Hepatocyte (in vitro differentiated cells): ENCODE results near the gene MTPN.

Source experiments
- CTCF ChIP-seq: fragments of 200-600 bp; sonication (generic); IDR thresholded peaks from 2 replicates; pipeline ENCODE4 v1.5.1; 2016; ENCODE audit warnings: antibody characterized with exemption, mild to moderate bottlenecking; ENCODE audit not compliant: poor library complexity
- EZH2phosphoT487 ChIP-seq: fragments of 200-600 bp; sonication (generic); IDR thresholded peaks from one replicate; pipeline ENCODE4 v1.6.1; 2018; ENCODE audit warnings: antibody characterized with exemption, mild to moderate bottlenecking, low read depth, moderate library complexity; ENCODE audit not compliant: unreplicated experiment, severe bottlenecking

GRCh38 chr7:136000288-136000913, 23.2 kb upstream of the MTPN start:
- TF ChIP-seq CTCF (no peak), EZH2phosphoT487 (no peak)
